HG03575 (cell line): ENCODE results near the gene FAM25A.

Source experiments
- ATAC-seq: cut with Tn5 transposase; IDR thresholded peaks from one replicate; pipeline ENCODE4 v1.9.1; 2021; ENCODE audit not compliant: unreplicated experiment, insufficient number of reproducible peaks, low FRiP score; ENCODE audit errors: extremely low read depth

Gene FAM25A

GRCh38 chr10:87053577-87054181 lies 33.6 kb downstream of the FAM25A start:
- no peak for ATAC-seq

- no peak for ATAC-seq
Observed at GRCh38 chr10:87054373-87055295, 34.5 kb downstream of the FAM25A start.

- no peak for ATAC-seq
Observed at GRCh38 chr10:87058171-87058570, 38.1 kb downstream of the FAM25A start.

- no peak for ATAC-seq
Observed at GRCh38 chr10:87059401-87059800, 39.3 kb downstream of the FAM25A start.

- ATAC-seq, result no peak
Observed at GRCh38 chr10:87060280-87060928, 40.3 kb downstream of the FAM25A start.

GRCh38 chr10:87064651-87065050 lies 44.6 kb downstream of the FAM25A start:
- ATAC-seq, result no peak

GRCh38 chr10:87066178-87066577 lies 46.1 kb downstream of the FAM25A start:
- no peak for ATAC-seq

GRCh38 chr10:87066865-87067264 lies 46.8 kb downstream of the FAM25A start:
- no peak for ATAC-seq

GRCh38 chr10:87068281-87068680 lies 48.2 kb downstream of the FAM25A start:
- no peak for ATAC-seq

GRCh38 chr10:87072449-87072848 lies 52.4 kb downstream of the FAM25A start:
- no peak for ATAC-seq
